HepG2 (cell line): ENCODE measurements around the gene SH3YL1. TPM values are rescaled to one million over a fixed set of nuclear protein-coding genes. Genes with fewer than 3 reads are reported as not detected.

Source experiments
- ATAC-seq: fragments of 200-7000 bp; cut with Tn5 transposase; 3 replicates; pipeline ENCODE4 v1.9.1; 2020; ENCODE audit warnings: mild to moderate bottlenecking, moderate library complexity
- BruUV-seq: library from RNA; stranded (reverse); fragments of 400-500 nt; replicated peaks from 2 replicates; lab custom pipeline; 2021; lab: Mats Ljungman, UMichigan
- CTCF ChIA-PET: fragments of 300-600 bp; formaldehyde crosslinking; extraction: SDS; loops from one replicate; lab custom pipeline; 2021; ENCODE audit warnings: low total read pairs, inconsistent platforms, low intra/inter-chr PET ratio; lab: Yijun Ruan, JAX
- POLR2A ChIA-PET: fragments of 350-600 bp; sonication (Branson Sonifier 250); formaldehyde crosslinking; loops from one replicate; lab custom pipeline; 2020; ENCODE audit warnings: antibody characterized with exemption, inconsistent platforms; lab: Yijun Ruan, JAX
- DNase-seq: peaks from one replicate; pipeline ENCODE4 v3.0.0-alpha.2; 2015; ENCODE audit warnings: low spot score
- FAIRE-seq: peaks from 3 replicates; lab custom pipeline; 2011; peaks lifted over from hg19 to GRCh38; lab: Jason Lieb, UNC
- H2AFZ ChIP-seq: one replicate; pipeline ENCODE4 v1.6.1; 2011; ENCODE audit warnings: low read length, inconsistent platforms
- H3K27ac ChIP-seq: fragments of 300-600 bp; 3 replicates; pipeline ENCODE4 v1.8.0; 2011; ENCODE audit warnings: mixed run types, mild to moderate bottlenecking, mixed read lengths, low read length, inconsistent platforms; ENCODE audit not compliant: insufficient read depth; ENCODE audit errors: extremely low read length
- H3K27me3 ChIP-seq, 2 experiments: fragments of 200-600 bp in 1 of 2; 2 replicates in 1 of 2; 3 replicates in 1 of 2; pipeline versions ENCODE4 v1.6.0 to v1.8.0; 2011; ENCODE audit warnings: low read length in 2 of 2, mild to moderate bottlenecking in 2 of 2, moderate library complexity in 2 of 2, inconsistent platforms in 1 of 2; ENCODE audit not compliant: insufficient read depth in 2 of 2, control insufficient read depth in 1 of 2
- H3K36me3 ChIP-seq, 2 experiments: fragments of 200-600 bp in 1 of 2; replicated peaks in 1 of 2; 2 replicates in 1 of 2; 3 replicates in 1 of 2; pipeline versions ENCODE4 v1.5.1 to v1.8.0; 2011; ENCODE audit warnings: low read length in 2 of 2, inconsistent platforms in 1 of 2; ENCODE audit not compliant: insufficient read depth in 2 of 2, control insufficient read depth in 1 of 2
- H3K4me1 ChIP-seq: 2 replicates; pipeline ENCODE4 v1.5.1; 2012; ENCODE audit warnings: low read length, inconsistent platforms; ENCODE audit not compliant: insufficient read depth
- H3K4me2 ChIP-seq: 2 replicates; pipeline ENCODE4 v1.6.0; 2011; ENCODE audit warnings: low read depth, low read length, inconsistent platforms
- H3K4me3 ChIP-seq, 3 experiments: fragments of 200-600 bp in 1 of 3; sonication (generic), shearing (Covaris generic) in 1 of 3; replicated peaks in 1 of 3; 2 replicates each; pipeline ENCODE4 v1.5.1; 2011 to 2016; ENCODE audit warnings: low read length in 3 of 3, inconsistent platforms in 2 of 3, low read depth in 2 of 3, mild to moderate bottlenecking in 2 of 3, control low read depth in 1 of 3, mixed read lengths in 1 of 3; ENCODE audit not compliant: insufficient read depth in 1 of 3
- H3K79me2 ChIP-seq: one replicate; pipeline ENCODE4 v1.6.1; 2011; ENCODE audit warnings: low read length, inconsistent platforms; ENCODE audit not compliant: insufficient read depth
- H3K9ac ChIP-seq: 2 replicates; pipeline ENCODE4 v1.6.0; 2011; ENCODE audit warnings: mild to moderate bottlenecking, low read depth, low read length, inconsistent platforms; ENCODE audit not compliant: insufficient read depth
- H3K9me3 ChIP-seq: 2 replicates; pipeline ENCODE4 v1.5.1; 2012; ENCODE audit warnings: mild to moderate bottlenecking, low read length
- H4K20me1 ChIP-seq: 2 replicates; pipeline ENCODE4 v1.6.0; 2011; ENCODE audit warnings: inconsistent platforms, mild to moderate bottlenecking, low read length, moderate library complexity; ENCODE audit not compliant: insufficient read depth
- MAFK ChIP-seq, 2 experiments: IDR thresholded peaks in 1 of 2; conservative IDR thresholded peaks in 1 of 2; 2 replicates each; pipeline ENCODE4 v1.6.1; 2011; ENCODE audit warnings: improper control_type of control experiment in 2 of 2, low read length in 2 of 2
- NFIB ChIP-seq: sonication (generic); formaldehyde crosslinking; IDR thresholded peaks from 2 replicates; pipeline ENCODE4 v1.9.0; 2021; ENCODE audit warnings: missing genetic modification reagents, mild to moderate bottlenecking, borderline replicate concordance
- SALL1 ChIP-seq: sonication (generic); formaldehyde crosslinking; IDR thresholded peaks from 2 replicates; pipeline ENCODE4 v1.8.0; 2022; ENCODE audit warnings: mild to moderate bottlenecking, missing genetic modification reagents
- ZNF441 ChIP-seq: sonication (generic); formaldehyde crosslinking; IDR thresholded peaks from 2 replicates; pipeline ENCODE4 v1.7.0; 2021; ENCODE audit warnings: missing genetic modification reagents, borderline replicate concordance
- ZSCAN25 ChIP-seq: sonication (generic); formaldehyde crosslinking; IDR thresholded peaks from 2 replicates; pipeline ENCODE4 v1.8.0; 2022; ENCODE audit warnings: mild to moderate bottlenecking, missing genetic modification reagents
- WGBS: methylation state at CpG from one replicate; pipeline ENCODE4 v1.1.6; 2017; ENCODE audit warnings: low lambda C conversion rate; 5-methylcytosine and 5-hydroxymethylcytosine counted together
- in situ Hi-C: cut with HindIII; loops from 2 replicates; pipeline ENCODE4 v1.10.0; 2017; ENCODE audit warnings: low pct_unique_long_range_greater_than_20kb; ENCODE audit not compliant: extremely low pct_ligation_motif_present
- intact Hi-C: fragments of 100-400 bp; cut with micrococcal nuclease; formaldehyde crosslinking; loops from one replicate; pipeline ENCODE4 v1.10.0; 2022; ENCODE audit not compliant: unreplicated experiment
- polyA plus RNA-seq, 8 experiments: library from polyadenylated mRNA; depleted of rRNA in 3 of 8; stranded (reverse) in 7 of 8; unstranded in 1 of 8; fragments of >200 nt; fragmentation: Illumina TruSeq in 4 of 8; extraction: Trizol in 4 of 8; gene quantifications; 2 replicates each; pipeline versions ENCODE4 v1.2.1 to v1.2.3, GENCODE V29; 2011 to 2016; ENCODE audit warnings: low read depth in 4 of 8, missing spikeins in 1 of 8, mixed read lengths in 1 of 8; ENCODE audit not compliant: insufficient read depth in 1 of 8
- total RNA-seq, 5 experiments: library from RNA; depleted of rRNA; stranded (reverse); fragments of >200 nt; fragmentation: Illumina TruSeq; extraction: Trizol; gene quantifications; 2 replicates each; pipeline ENCODE4 v1.2.3, GENCODE V29; 2016; ENCODE audit warnings: low read depth in 1 of 5
- TF ChIP-seq, protein P1 (sequence below): sonication (generic); formaldehyde crosslinking; IDR thresholded peaks from 2 replicates; pipeline ENCODE4 v1.4.0; 2020; ENCODE audit warnings: mild to moderate bottlenecking, missing genetic modification reagents, borderline replicate concordance
- TF ChIP-seq, protein P2 (sequence below): IDR thresholded peaks from 2 replicates; pipeline ENCODE4 v1.6.1; 2016; ENCODE audit warnings: low read depth, borderline replicate concordance
- TF ChIP-seq, protein P3 (sequence below): sonication (generic); formaldehyde crosslinking; IDR thresholded peaks from 2 replicates; pipeline ENCODE4 v1.5.0; 2020; ENCODE audit warnings: mild to moderate bottlenecking, missing genetic modification reagents, moderate library complexity

SH3YL1 gene
- total and polyA plus RNA-seq, 2 of the 13 experiments (the other 11 are each of a cell fraction or from before 2014, with no cell fraction given), result 13.0 to 48.2 TPM

DNA sequence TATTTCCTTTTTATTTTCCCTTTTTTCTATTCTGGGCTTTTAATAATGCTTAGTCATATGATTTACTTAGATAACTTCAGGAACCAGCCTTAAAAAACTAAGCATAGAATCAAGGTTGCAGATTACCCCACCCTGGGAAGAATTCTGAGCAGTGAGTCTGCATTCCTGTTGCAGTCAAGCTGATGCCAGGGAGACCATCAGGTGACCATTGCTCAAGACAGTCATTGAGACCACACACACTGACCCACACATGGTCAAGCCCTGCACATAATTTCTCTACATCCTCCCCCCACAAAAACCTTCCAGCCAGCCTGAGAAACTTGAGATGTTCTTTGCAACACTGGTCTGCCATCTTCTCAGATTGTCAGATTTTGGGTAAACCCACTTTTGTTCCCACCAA is 83.9 kb downstream of the SH3YL1 start:
- BruUV-seq, result no TSS peak
- H3K4me2 ChIP-seq, result no peak overlapping the region
- no peaks in the 10 kb centered on the region for H3K79me2 ChIP-seq
- H3K36me3 ChIP-seq, result no peaks in the 10 kb centered on the region
- no peak overlapping the region for H3K4me3 ChIP-seq
- H3K27me3 ChIP-seq, result no peaks in the 10 kb centered on the region
- H3K27ac ChIP-seq, result no peak overlapping the region
- CTCF ChIA-PET, result no interaction called here
- DNase-seq, result no peak
- H3K9ac ChIP-seq, result no peak overlapping the region
- H3K9me3 ChIP-seq, result peaks cover 28% of the 10 kb centered on the region
- TF ChIP-seq, protein P1, sequence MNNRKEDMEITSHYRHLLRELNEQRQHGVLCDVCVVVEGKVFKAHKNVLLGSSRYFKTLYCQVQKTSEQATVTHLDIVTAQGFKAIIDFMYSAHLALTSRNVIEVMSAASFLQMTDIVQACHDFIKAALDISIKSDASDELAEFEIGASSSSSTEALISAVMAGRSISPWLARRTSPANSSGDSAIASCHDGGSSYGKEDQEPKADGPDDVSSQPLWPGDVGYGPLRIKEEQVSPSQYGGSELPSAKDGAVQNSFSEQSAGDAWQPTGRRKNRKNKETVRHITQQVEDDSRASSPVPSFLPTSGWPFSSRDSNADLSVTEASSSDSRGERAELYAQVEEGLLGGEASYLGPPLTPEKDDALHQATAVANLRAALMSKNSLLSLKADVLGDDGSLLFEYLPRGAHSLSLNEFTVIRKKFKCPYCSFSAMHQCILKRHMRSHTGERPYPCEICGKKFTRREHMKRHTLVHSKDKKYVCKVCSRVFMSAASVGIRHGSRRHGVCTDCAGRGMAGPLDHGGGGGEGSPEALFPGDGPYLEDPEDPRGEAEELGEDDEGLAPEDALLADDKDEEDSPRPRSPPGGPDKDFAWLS (CRISPR knock-in tag), result no peak
- peak in 1 of 2 experiments; percentile 20; a peak in 2 of 4 replicates for TF ChIP-seq MAFK (conservative IDR thresholded peaks at IDR 0.05 in 1 of 2, IDR thresholded peaks at IDR 0.05 in 1 of 2; ENCODE audit: low read length in 2 of 2)
- TF ChIP-seq, all 625 proteins: peak for 1
- H3K4me1 ChIP-seq, result peaks cover 40% of the 10 kb centered on the region
- FAIRE-seq, result no peak
- intact Hi-C loops (loop anchor here (5.0 kb wide), 1 partner anchor 52 kb away; no protein-coding TSS in a partner anchor), in situ Hi-C loops (loop anchor here (5.0 kb wide), 1 partner anchor 87 kb away; no protein-coding TSS in a partner anchor)
- no peak for ATAC-seq
- H2AFZ ChIP-seq, result no peak overlapping the region
- H4K20me1 ChIP-seq, result no peaks in the 10 kb centered on the region
- POLR2A ChIA-PET, result no interaction called here

DNA sequence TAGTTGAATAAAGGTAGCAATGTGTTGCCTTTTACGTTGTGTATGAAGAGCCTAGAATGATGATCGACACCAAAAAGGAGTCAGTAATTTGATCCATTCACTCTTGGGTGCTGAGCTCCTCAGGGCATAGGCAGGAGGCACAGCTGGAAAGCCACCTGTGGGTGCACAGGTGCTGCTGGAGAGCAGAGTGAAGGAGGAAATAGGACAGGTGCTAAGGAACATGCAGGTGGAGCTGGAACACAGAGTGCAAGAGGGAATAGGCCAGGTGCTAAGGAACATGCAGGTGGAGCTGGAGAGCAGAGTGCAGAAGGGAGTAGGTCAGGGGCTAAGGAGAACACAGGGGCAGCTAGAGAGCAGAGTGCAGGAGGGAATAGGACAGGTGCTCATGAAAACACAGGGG is 86.1 kb downstream of the SH3YL1 start:
- Histone ChIP-seq H3K27ac (no peak overlapping the region), H3K79me2 (no peaks in the 10 kb centered on the region), H3K4me2 (peak overlapping the region; percentile 93; the same call in 1 of the 2 replicates), H3K9ac (no peak overlapping the region), H3K9me3 (peaks cover 9% of the 10 kb centered on the region), H3K36me3 (no peaks in the 10 kb centered on the region), H3K4me1 (peaks cover 46% of the 10 kb centered on the region), H4K20me1 (no peaks in the 10 kb centered on the region), H2AFZ (no peak overlapping the region), H3K4me3 (no peak overlapping the region), H3K27me3 (no peaks in the 10 kb centered on the region)
- no peak for DNase-seq
- no TSS peak for BruUV-seq
- ChIA-PET POLR2A (interaction anchor here (0.7 to 5.2 kb wide), 4 partner anchors 69 to 112 kb away, joined by 3 to 156 read pairs (median 10); partner anchors contain the start of genes ACP1 and SH3YL1), CTCF (no interaction called here)
- no peak for ATAC-seq
- whole genome bisulfite sequencing, result 34% methylated on average over 2 of the region's 2 CpGs
- in situ Hi-C loops, result loop anchor here (5.0 kb wide), 1 partner anchor 90 kb away; no protein-coding TSS in a partner anchor
- intact Hi-C loops, result loop anchor here (5.0 kb wide), 1 partner anchor 55 kb away; no protein-coding TSS in a partner anchor
- FAIRE-seq, result no peak
- no peak for TF ChIP-seq ZSCAN25 (CRISPR knock-in tag)
- 0 out of 2 replicates have a peak, but pooled peaks have one; percentile 42 for TF ChIP-seq ZNF441 (CRISPR knock-in tag)
- TF ChIP-seq, protein P2, sequence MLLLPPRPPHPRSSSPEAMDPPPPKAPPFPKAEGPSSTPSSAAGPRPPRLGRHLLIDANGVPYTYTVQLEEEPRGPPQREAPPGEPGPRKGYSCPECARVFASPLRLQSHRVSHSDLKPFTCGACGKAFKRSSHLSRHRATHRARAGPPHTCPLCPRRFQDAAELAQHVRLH (CRISPR knock-in tag), result no peak
- TF ChIP-seq, protein P3, sequence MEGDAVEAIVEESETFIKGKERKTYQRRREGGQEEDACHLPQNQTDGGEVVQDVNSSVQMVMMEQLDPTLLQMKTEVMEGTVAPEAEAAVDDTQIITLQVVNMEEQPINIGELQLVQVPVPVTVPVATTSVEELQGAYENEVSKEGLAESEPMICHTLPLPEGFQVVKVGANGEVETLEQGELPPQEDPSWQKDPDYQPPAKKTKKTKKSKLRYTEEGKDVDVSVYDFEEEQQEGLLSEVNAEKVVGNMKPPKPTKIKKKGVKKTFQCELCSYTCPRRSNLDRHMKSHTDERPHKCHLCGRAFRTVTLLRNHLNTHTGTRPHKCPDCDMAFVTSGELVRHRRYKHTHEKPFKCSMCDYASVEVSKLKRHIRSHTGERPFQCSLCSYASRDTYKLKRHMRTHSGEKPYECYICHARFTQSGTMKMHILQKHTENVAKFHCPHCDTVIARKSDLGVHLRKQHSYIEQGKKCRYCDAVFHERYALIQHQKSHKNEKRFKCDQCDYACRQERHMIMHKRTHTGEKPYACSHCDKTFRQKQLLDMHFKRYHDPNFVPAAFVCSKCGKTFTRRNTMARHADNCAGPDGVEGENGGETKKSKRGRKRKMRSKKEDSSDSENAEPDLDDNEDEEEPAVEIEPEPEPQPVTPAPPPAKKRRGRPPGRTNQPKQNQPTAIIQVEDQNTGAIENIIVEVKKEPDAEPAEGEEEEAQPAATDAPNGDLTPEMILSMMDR (CRISPR knock-in tag), result peak; percentile 42
- TF ChIP-seq NFIB (CRISPR knock-in tag), result no peak
- TF ChIP-seq SALL1 (CRISPR knock-in tag), result peak; percentile 20; the same call in 1 of the 2 replicates
